ENCODE measurements around the gene TAF6L. TPM values are rescaled to one million over a fixed set of nuclear protein-coding genes. Genes with fewer than 3 reads are reported as not detected.

The TAF6L gene
- total and polyA plus RNA-seq, 9 of the 15 experiments (the other 6 are each of a cell fraction or from before 2014, with no cell fraction given) = 0.04 to 45.5 (median 20.8) TPM

- 0 out of 2 replicates have a peak, but pooled peaks have one; percentile 62 for TF ChIP-seq ZFP91 (CRISPR knock-in tag; IDR thresholded peaks at IDR 0.05)
- no peak for TF ChIP-seq NR3C1 (CRISPR knock-in tag; IDR thresholded peaks at IDR 0.05)
- peak; percentile 59 for TF ChIP-seq SOX6 (IDR thresholded peaks at IDR 0.05)
- peak; percentile 59 for TF ChIP-seq NUFIP1 (IDR thresholded peaks at IDR 0.05; ENCODE audit: partially characterized antibody)
- no peak for TF ChIP-seq SNRNP70 (optimal IDR thresholded peaks at IDR 0.05; ENCODE audit: low read depth, low read length)
- no peak for TF ChIP-seq TAF15 (IDR thresholded peaks at IDR 0.05; ENCODE audit: low read depth, low read length)
- TF ChIP-seq PCBP1 (IDR thresholded peaks at IDR 0.05; ENCODE audit: low read depth, low read length, poor library complexity, severe bottlenecking) = peak; percentile 98
- peak; percentile 97 for TF ChIP-seq ATF6 (CRISPR knock-in tag; IDR thresholded peaks at IDR 0.05)
- TF ChIP-seq GTF2E2 (tag; IDR thresholded peaks at IDR 0.05) = peak; percentile 97; the same call in 1 of the 2 replicates
- TF ChIP-seq RAD21 (CRISPR knock-in tag; conservative IDR thresholded peaks at IDR 0.05 in 1 of 2, IDR thresholded peaks at IDR 0.05 in 1 of 2) = 0 out of 4 replicates have a peak, but pooled peaks of 1 of the 2 experiments have one; percentile 4
- TF ChIP-seq ETV1 (tag; conservative IDR thresholded peaks at IDR 0.05; ENCODE audit: low read depth) = no peak
- no peak for TF ChIP-seq ZNF586 (CRISPR knock-in tag; conservative IDR thresholded peaks at IDR 0.05)
- TF ChIP-seq XRCC5 (IDR thresholded peaks at IDR 0.05; ENCODE audit: low read depth, low read length) = no peak
- TF ChIP-seq NFIX (CRISPR knock-in tag; IDR thresholded peaks at IDR 0.05; ENCODE audit: low read depth) = no peak
- TF ChIP-seq ZNF224 (CRISPR knock-in tag; IDR thresholded peaks at IDR 0.05) = peak; percentile 76; the same call in 1 of the 2 replicates
- peak; percentile 95 for TF ChIP-seq MBD2 (IDR thresholded peaks at IDR 0.05; ENCODE audit: borderline replicate concordance, low read depth)
- peak; percentile 93 for TF ChIP-seq NELFE (IDR thresholded peaks at IDR 0.05; ENCODE audit: insufficient read depth, insufficient read length)
- peak; percentile 84 for TF ChIP-seq ATF7 (IDR thresholded peaks at IDR 0.05)
- no peak for TF ChIP-seq SMARCB1 (IDR thresholded peaks at IDR 0.05; ENCODE audit: insufficient read length, low read depth)
- 0 out of 2 replicates have a peak, but pooled peaks have one; percentile 49 for TF ChIP-seq NFRKB (IDR thresholded peaks at IDR 0.05; ENCODE audit: low read depth)
- TF ChIP-seq LARP7 (IDR thresholded peaks at IDR 0.05) = no peak
- peak; percentile 60; the same call in 1 of the 2 replicates for TF ChIP-seq ZBTB1 (CRISPR knock-in tag; IDR thresholded peaks at IDR 0.05; ENCODE audit: borderline replicate concordance, low read depth)
- TF ChIP-seq RFX1 (IDR thresholded peaks at IDR 0.05) = no peak
- TF ChIP-seq HMBOX1 (IDR thresholded peaks at IDR 0.05) = no peak
- TF ChIP-seq ZFP30 (CRISPR knock-in tag; IDR thresholded peaks at IDR 0.05; ENCODE audit: borderline replicate concordance) = no peak
Observed at GRCh38 chr11:62805076-62805892, 34.1 kb downstream of the TAF6L start, which contains the start of gene NXF1 (continued).
